Endothelial cell of umbilical vein (primary cell): ENCODE results near the gene DDX24. TPM values are rescaled to one million over a fixed set of nuclear protein-coding genes. Genes with fewer than 3 reads are reported as not detected.

Experiments used
- Bru-seq: library from RNA; stranded (reverse); fragments of 400-500 nt; gene quantifications from one replicate; lab custom pipeline; 2021; lab: Mats Ljungman, UMichigan
- BruChase-seq, 2 experiments: library from RNA; stranded (reverse); fragments of 400-500 nt; gene quantifications; one replicate each; lab custom pipeline; 2021; lab: Mats Ljungman, UMichigan
- BruUV-seq: library from RNA; stranded (reverse); fragments of 400-500 nt; replicated peaks from 2 replicates; lab custom pipeline; 2021; lab: Mats Ljungman, UMichigan
- CTCF ChIA-PET: fragments of 300-600, 350-600 bp; sonication (Branson Sonifier 250); formaldehyde crosslinking; loops from one replicate; lab custom pipeline; 2021; ENCODE audit warnings: antibody characterized with exemption, inconsistent platforms; lab: Charles Lee
- POLR2A ChIA-PET: fragments of 300-600, 350-600 bp; sonication (Branson Sonifier 250); formaldehyde crosslinking; loops from one replicate; lab custom pipeline; 2021; ENCODE audit warnings: antibody characterized with exemption, inconsistent platforms; lab: Charles Lee
- DNase-seq: peaks from one replicate; pipeline ENCODE4 v3.0.0-alpha.2; 2011; ENCODE audit warnings: low read depth, low spot score
- FAIRE-seq: peaks from 2 replicates; lab custom pipeline; 2011; peaks lifted over from hg19 to GRCh38; lab: Jason Lieb, UNC
- H2AFZ ChIP-seq: 2 replicates; pipeline ENCODE4 v1.6.0; 2012; ENCODE audit warnings: low read depth, low read length, control low read depth, inconsistent platforms
- H3K27ac ChIP-seq: 2 replicates; pipeline ENCODE4 v1.5.1; 2011; ENCODE audit warnings: low read depth, mild to moderate bottlenecking, control low read depth, low read length, moderate library complexity; ENCODE audit not compliant: insufficient read depth
- H3K27me3 ChIP-seq, 2 experiments: 2 replicates each; pipeline versions ENCODE4 v1.6.0 to v1.6.1; 2011; ENCODE audit warnings: low read length in 2 of 2, mixed read lengths in 1 of 2; ENCODE audit not compliant: control insufficient read depth in 2 of 2, insufficient read depth in 2 of 2
- H3K36me3 ChIP-seq, 2 experiments: 2 replicates in 1 of 2; 3 replicates in 1 of 2; pipeline ENCODE4 v1.5.1; 2011; ENCODE audit warnings: low read length in 2 of 2, mild to moderate bottlenecking in 1 of 2, moderate library complexity in 1 of 2; ENCODE audit not compliant: control insufficient read depth in 2 of 2, insufficient read depth in 2 of 2; ENCODE audit errors: extremely low read depth in 1 of 2
- H3K4me1 ChIP-seq: 3 replicates; pipeline ENCODE4 v1.5.1; 2011; ENCODE audit warnings: mild to moderate bottlenecking, low read length; ENCODE audit not compliant: control insufficient read depth, insufficient read depth; ENCODE audit errors: extremely low read depth
- H3K4me2 ChIP-seq: 2 replicates; pipeline ENCODE4 v1.6.1; 2011; ENCODE audit warnings: low read length, control low read depth, mixed read lengths; ENCODE audit not compliant: insufficient read depth
- H3K4me3 ChIP-seq, 3 experiments: fragments of 200-600 bp in 1 of 3; sonication (generic), shearing (Covaris generic) in 1 of 3; replicated peaks in 1 of 3; 2 replicates each; pipeline ENCODE4 v1.5.1; 2011 to 2016; ENCODE audit warnings: control low read depth in 3 of 3, low read length in 3 of 3, mild to moderate bottlenecking in 2 of 3, inconsistent platforms in 1 of 3, low read depth in 1 of 3, moderate library complexity in 1 of 3; ENCODE audit not compliant: insufficient read depth in 1 of 3
- H3K79me2 ChIP-seq: 2 replicates; pipeline ENCODE4 v1.6.0; 2012; ENCODE audit warnings: low read length, inconsistent platforms; ENCODE audit not compliant: control insufficient read depth, insufficient read depth
- H3K9ac ChIP-seq: replicated peaks from 2 replicates; pipeline ENCODE3; 2011; ENCODE audit warnings: low read length, control low read depth; ENCODE audit not compliant: insufficient read depth; ENCODE audit errors: extremely low read depth
- H3K9me1 ChIP-seq: replicated peaks from 3 replicates; pipeline ENCODE4 v1.6.0; 2011; ENCODE audit warnings: mild to moderate bottlenecking, low read length; ENCODE audit not compliant: control insufficient read depth, insufficient read depth; ENCODE audit errors: extremely low read depth
- H3K9me3 ChIP-seq: replicated peaks from 2 replicates; pipeline ENCODE4 v1.5.1; 2012; ENCODE audit warnings: low read length, inconsistent platforms; ENCODE audit not compliant: control insufficient read depth, insufficient read depth
- H4K20me1 ChIP-seq: replicated peaks from 2 replicates; pipeline ENCODE3; 2011; ENCODE audit warnings: mild to moderate bottlenecking, low read length; ENCODE audit not compliant: control insufficient read depth, insufficient read depth; ENCODE audit errors: extremely low read depth
- MYC ChIP-seq: IDR thresholded peaks from one replicate; pipeline ENCODE4 v1.6.1; 2011; ENCODE audit warnings: mild to moderate bottlenecking, low read depth, low read length
- POLR2A ChIP-seq: IDR thresholded peaks from 2 replicates; pipeline ENCODE4 v1.6.1; 2012; ENCODE audit warnings: low read depth, mild to moderate bottlenecking, control low read depth, low read length
- POLR2AphosphoS5 ChIP-seq: IDR thresholded peaks from 2 replicates; pipeline ENCODE4 v1.6.1; 2012; ENCODE audit warnings: low read depth, mild to moderate bottlenecking, control low read depth, low read length, moderate library complexity; ENCODE audit not compliant: insufficient read depth
- dilution Hi-C: fragments of 300-500 bp; cut with MboI; formaldehyde crosslinking; loops from one replicate; pipeline ENCODE4 v1.15.0; 2019; ENCODE audit warnings: low sequenced_read_pairs; ENCODE audit not compliant: extremely low pct_ligation_motif_present
- intact Hi-C: fragments of 100-400 bp; cut with micrococcal nuclease; formaldehyde crosslinking; loops from one replicate; pipeline ENCODE4 v1.10.0; 2022
- long read RNA-seq: library from polyadenylated mRNA; stranded (forward); transcript quantifications from one replicate; pipeline ENCODE4 v2.0.0, GENCODE V29; 2021
- polyA minus RNA-seq, 3 experiments: library from RNA; depleted of rRNA, polyadenylated mRNA; stranded (reverse); fragments of >200 nt; gene quantifications; 1 replicate in 1 of 3; 2 replicates in 2 of 3; pipeline ENCODE4 v1.2.3, GENCODE V29; 2011
- polyA plus RNA-seq, 4 experiments: library from polyadenylated mRNA; depleted of rRNA in 3 of 4; stranded (reverse) in 3 of 4; unstranded in 1 of 4; fragments of >200 nt; gene quantifications; 2 replicates each; pipeline versions ENCODE4 v1.2.1 to v1.2.3, GENCODE V29; 2011 to 2012; ENCODE audit warnings: missing spikeins in 1 of 4
- total RNA-seq: library from RNA; stranded (reverse); gene quantifications from 2 replicates; pipeline ENCODE4 v1.2.3, GENCODE V29; 2021

The DDX24 gene, protein sequence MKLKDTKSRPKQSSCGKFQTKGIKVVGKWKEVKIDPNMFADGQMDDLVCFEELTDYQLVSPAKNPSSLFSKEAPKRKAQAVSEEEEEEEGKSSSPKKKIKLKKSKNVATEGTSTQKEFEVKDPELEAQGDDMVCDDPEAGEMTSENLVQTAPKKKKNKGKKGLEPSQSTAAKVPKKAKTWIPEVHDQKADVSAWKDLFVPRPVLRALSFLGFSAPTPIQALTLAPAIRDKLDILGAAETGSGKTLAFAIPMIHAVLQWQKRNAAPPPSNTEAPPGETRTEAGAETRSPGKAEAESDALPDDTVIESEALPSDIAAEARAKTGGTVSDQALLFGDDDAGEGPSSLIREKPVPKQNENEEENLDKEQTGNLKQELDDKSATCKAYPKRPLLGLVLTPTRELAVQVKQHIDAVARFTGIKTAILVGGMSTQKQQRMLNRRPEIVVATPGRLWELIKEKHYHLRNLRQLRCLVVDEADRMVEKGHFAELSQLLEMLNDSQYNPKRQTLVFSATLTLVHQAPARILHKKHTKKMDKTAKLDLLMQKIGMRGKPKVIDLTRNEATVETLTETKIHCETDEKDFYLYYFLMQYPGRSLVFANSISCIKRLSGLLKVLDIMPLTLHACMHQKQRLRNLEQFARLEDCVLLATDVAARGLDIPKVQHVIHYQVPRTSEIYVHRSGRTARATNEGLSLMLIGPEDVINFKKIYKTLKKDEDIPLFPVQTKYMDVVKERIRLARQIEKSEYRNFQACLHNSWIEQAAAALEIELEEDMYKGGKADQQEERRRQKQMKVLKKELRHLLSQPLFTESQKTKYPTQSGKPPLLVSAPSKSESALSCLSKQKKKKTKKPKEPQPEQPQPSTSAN
- 132 and 141 TPM in 2 replicates for total RNA-seq
- 86.7 and 88.3 TPM in 2 replicates for polyA plus RNA-seq
- 111 and 132 TPM in 2 replicates for polyA plus RNA-seq (2011; cell fraction: cytosol; rRNA removed)
- polyA plus RNA-seq (2011; cell fraction: nucleus; rRNA removed) = 157 and 197 TPM in 2 replicates
- polyA plus RNA-seq (2012) = 98.6 and 133 TPM in 2 replicates
- polyA minus RNA-seq = 89.8 and 103 TPM in 2 replicates
- polyA minus RNA-seq (2011; cell fraction: cytosol; rRNA and poly(A)+ RNA removed) = 80.2 TPM
- polyA minus RNA-seq (2011; cell fraction: nucleus; rRNA and poly(A)+ RNA removed) = 32.3 and 46.5 TPM in 2 replicates
- Bru-seq, nascent RNA = percentile 83 among the genes with signal in this experiment
- BruChase-seq, experiment 1, labeled RNA remaining after a 6-hour chase = percentile 88 among the genes with signal in this experiment
- BruChase-seq, experiment 2, labeled RNA remaining after a 2-hour chase = percentile 79 among the genes with signal in this experiment
- long read RNA-seq, full-length matches to known transcripts = 188 of 206 reads
- long read RNA-seq, partial matches to known transcripts = 9 of 206 reads
- long read RNA-seq, other reads (novel, unspliced or antisense) = 9 of 206 reads

DNA sequence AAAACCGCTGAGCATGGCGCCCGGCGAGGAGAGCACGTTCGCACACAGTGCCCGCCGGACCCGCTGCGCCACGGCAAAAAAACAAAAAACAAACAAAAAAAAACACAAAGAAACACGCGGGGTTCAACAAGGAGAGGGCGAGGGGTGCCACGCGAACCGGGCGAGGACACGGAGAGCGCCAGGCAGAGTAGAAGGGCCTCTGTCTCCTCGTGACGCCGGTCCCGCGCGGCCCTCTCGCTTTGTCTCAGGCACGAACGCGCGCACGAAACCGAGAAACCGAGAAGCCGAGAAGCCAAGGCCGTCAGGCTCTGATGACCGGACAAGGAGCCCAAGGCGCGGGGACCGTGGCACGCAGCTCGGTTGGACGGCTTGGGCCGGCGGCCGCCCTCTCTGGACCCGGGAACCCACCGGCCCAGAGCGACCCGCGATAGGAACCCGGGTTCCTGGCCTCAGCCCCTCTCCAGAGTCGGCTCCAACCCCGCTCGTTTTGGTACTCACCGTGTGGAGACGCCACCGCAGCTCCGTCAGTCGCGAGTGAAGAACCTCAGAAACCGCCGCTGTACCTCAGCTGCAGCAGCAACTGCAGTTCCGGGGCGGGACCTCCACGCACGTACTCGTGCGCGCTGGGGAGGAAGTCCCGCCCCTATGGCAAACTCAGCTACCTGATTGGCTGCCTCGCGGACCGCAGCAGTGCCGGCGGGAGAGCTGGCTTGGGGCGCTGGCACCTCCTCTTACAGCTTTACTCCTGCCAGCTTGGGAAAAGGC is at the start of gene DDX24, which contains the start of gene IFI27L1:
TSS of gene DDX24 (minus strand) at position 582 of the 765 bp plus-strand sequence. CDS start 1,460 bp downstream, outside the sequence.
TSS of gene IFI27L1 (plus strand) at position 690 of the 765 bp plus-strand sequence. CDS start 15,628 bp downstream, outside the sequence.
- intact Hi-C loops (loop anchor here (1.0 to 5.0 kb wide), 4 partner anchors 30 to 91 kb away; partner anchors contain the start of gene PPP4R4), dilution Hi-C loops (no loop called here)
- Histone ChIP-seq H3K9ac (peak within 1 kb of the TSS; percentile 89), H3K4me1 (peaks cover 29% of the 10 kb centered on the region), H3K9me3 (no peaks in the 10 kb centered on the region), H3K27ac (peak within 1 kb of the TSS; percentile 80), H3K27me3 (no peaks in the 10 kb centered on the region), H3K4me3 (peak within 1 kb of the TSS; percentile 67 to 88 (median 82)), H4K20me1 (peaks cover 4% of the 10 kb centered on the region), H3K79me2 (peaks cover 51% of the 10 kb centered on the region), H3K4me2 (peak within 1 kb of the TSS; percentile 95), H2AFZ (peak within 1 kb of the TSS; percentile 78), H3K36me3 (peaks cover 3 to 5% of the 10 kb centered on the region in 2 experiments), H3K9me1 (no peaks in the 10 kb centered on the region)
- FAIRE-seq (peak; percentile 84), DNase-seq (peak; percentile 97)
- TF ChIP-seq POLR2AphosphoS5 (peak; percentile 66), POLR2A (peak; percentile 95), MYC (no peak)
- CTCF ChIA-PET = interaction anchor here (0.6 to 2.9 kb wide), 10 partner anchors 14 to 61 kb away, joined by 3 to 16 read pairs (median 4); partner anchors contain the start of gene IFI27L2
- no TSS peak for BruUV-seq
- POLR2A ChIA-PET = interaction anchor here (0.7 to 2.0 kb wide), 5 partner anchors 12 to 52 kb away, joined by 3 to 5 read pairs (median 4); partner anchors contain the start of genes IFI27 and IFI27L2
